Measurements from ENCODE around the gene IL3RA. TPM values are rescaled to one million over a fixed set of nuclear protein-coding genes. Genes with fewer than 3 reads are reported as not detected.
"Not testable (repeated sequence)": the region's sequence is repeated elsewhere in the genome, so short reads cannot be mapped to it uniquely, and the experiment has no call there.

IL3RA gene
- total and polyA plus RNA-seq, 2 of the 8 experiments (the other 6 are each of a cell fraction or from before 2014, with no cell fraction given), result 0.11 TPM; not detected in 1

GRCh38 chrX:1332433-1332832 lies 4.2 kb upstream of the IL3RA start:
- H3K4ac ChIP-seq (replicated peaks; ENCODE audit: insufficient read length, low read depth, low read length); H4K5ac ChIP-seq (ENCODE audit: insufficient read length, low read depth, low read length); H3K4me3 ChIP-seq (ENCODE audit: extremely low read depth in 1 of 4, insufficient read depth in 2 of 4, low read depth in 3 of 4, low read length in 4 of 4); H2BK5ac ChIP-seq (ENCODE audit: low read depth, low read length); H3K36me3 ChIP-seq (ENCODE audit: control insufficient read depth in 2 of 4, insufficient read depth in 4 of 4, low read length in 3 of 4); H3K79me1 ChIP-seq (ENCODE audit: low read depth, low read length); H3K14ac ChIP-seq (ENCODE audit: insufficient read length); H3K4me1 ChIP-seq (replicated peaks in 1 of 4; ENCODE audit: control insufficient read depth in 3 of 4, insufficient read depth in 4 of 4, low read length in 3 of 4); H3K4me2 ChIP-seq (ENCODE audit: insufficient read depth in 1 of 2, low read depth in 2 of 2, low read length in 2 of 2); H3K18ac ChIP-seq (ENCODE audit: extremely low read depth, low read length); H3K23ac ChIP-seq (ENCODE audit: insufficient read length); H3K9me3 ChIP-seq (ENCODE audit: insufficient read depth in 2 of 2, low read depth in 1 of 2, low read length in 1 of 2); H3K27ac ChIP-seq (ENCODE audit: low read depth, low read length); POLR2A ChIA-PET (ENCODE audit: partially characterized antibody); FAIRE-seq; H3K23me2 ChIP-seq (ENCODE audit: low read depth, low read length); H2BK12ac ChIP-seq (ENCODE audit: low read depth, low read length); H2AFZ ChIP-seq (ENCODE audit: low read length); H4K8ac ChIP-seq (ENCODE audit: extremely low read depth, insufficient read depth, low read length); H2BK15ac ChIP-seq (ENCODE audit: low read length); H3K9ac ChIP-seq (replicated peaks in 1 of 4; ENCODE audit: extremely low read depth in 1 of 4, low read depth in 3 of 4, low read length in 3 of 4); H3K27me3 ChIP-seq (replicated peaks in 1 of 4; ENCODE audit: control insufficient read depth in 3 of 4, extremely low read depth in 1 of 4, insufficient read depth in 3 of 4, low read length in 3 of 4); DNase-seq (ENCODE audit: low read depth in 1 of 2, low spot score in 2 of 2); H4K91ac ChIP-seq (replicated peaks; ENCODE audit: insufficient read length, low read length); H2BK120ac ChIP-seq (replicated peaks; ENCODE audit: low read depth, low read length); H2AK5ac ChIP-seq (ENCODE audit: low read depth, low read length); H4K20me1 ChIP-seq (replicated peaks in 1 of 2; ENCODE audit: control insufficient read depth in 1 of 2, insufficient read depth in 2 of 2, low read length in 2 of 2); CTCF ChIA-PET (ENCODE audit: partially characterized antibody); H3K79me2 ChIP-seq (ENCODE audit: control insufficient read depth in 1 of 2, insufficient read depth in 2 of 2, low read length in 2 of 2); H3K56ac ChIP-seq (replicated peaks; ENCODE audit: insufficient read length, low read depth, low read length); H2BK20ac ChIP-seq (ENCODE audit: low read length): not testable (repeated sequence)
- WGBS, 2 experiments (ENCODE audit: extremely low coverage in 1 of 2, insufficient coverage in 1 of 2, insufficient read length in 1 of 2, insufficient replicate concordance in 2 of 2, low coverage in 1 of 2, low lambda C conversion rate in 2 of 2, missing lambda C conversion rate in 1 of 2), result 93% methylated on average over 4 of the region's 4 CpGs; no CpG with 5 or more reads in 1 of the 2 experiments

All from H1 (cell line).